SU-DHL-6 (cell line): ENCODE measurements around the gene HLA-A.

ENCODE experiments used
- H2AFZ ChIP-seq: fragments of 200-600 bp; sonication (generic); 2 replicates; pipeline ENCODE4 v1.6.1; 2014; ENCODE audit warnings: low read depth, mild to moderate bottlenecking, moderate library complexity, mixed read lengths, antibody characterized with exemption, low read length; ENCODE audit not compliant: severe bottlenecking
- H3F3A ChIP-seq: fragments of 200-600 bp; shearing (Covaris generic); 2 replicates; pipeline ENCODE4 v1.6.0; 2016; ENCODE audit warnings: antibody characterized with exemption, mild to moderate bottlenecking; ENCODE audit not compliant: insufficient read depth
- H3K27ac ChIP-seq: fragments of 200-600 bp; sonication (generic); 2 replicates; pipeline ENCODE4 v1.5.1; 2016; ENCODE audit warnings: low read depth, mild to moderate bottlenecking, low read length, moderate library complexity, mixed read lengths
- H3K27me3 ChIP-seq: fragments of 200-600 bp; sonication (generic), shearing (Covaris generic); 2 replicates; pipeline ENCODE4 v1.6.0; 2014; ENCODE audit warnings: mild to moderate bottlenecking, low read length
- H3K36me3 ChIP-seq: fragments of 200-600 bp; sonication (generic); 2 replicates; pipeline ENCODE4 v1.6.1; 2014; ENCODE audit warnings: mild to moderate bottlenecking, low read length, mixed read lengths
- H3K4me2 ChIP-seq: fragments of 300-600, 200-600 bp; shearing (Covaris generic), sonication (generic); 2 replicates; pipeline ENCODE4 v1.6.0; 2014; ENCODE audit warnings: low read length, low read depth, mild to moderate bottlenecking; ENCODE audit not compliant: poor library complexity, severe bottlenecking
- H3K4me3 ChIP-seq: fragments of 200-600 bp; sonication (generic); 2 replicates; pipeline ENCODE4 v1.5.1; 2014; ENCODE audit warnings: antibody characterized with exemption, low read length, mild to moderate bottlenecking, mixed read lengths; ENCODE audit not compliant: insufficient read depth, poor library complexity, severe bottlenecking
- H3K79me2 ChIP-seq: fragments of 200-600 bp; sonication (generic); 2 replicates; pipeline ENCODE4 v1.6.1; 2014; ENCODE audit warnings: mild to moderate bottlenecking, low read length, moderate library complexity; ENCODE audit not compliant: insufficient read depth
- H3K9ac ChIP-seq: fragments of 200-600 bp; sonication (generic); 2 replicates; pipeline ENCODE4 v1.7.0; 2014; ENCODE audit warnings: mild to moderate bottlenecking, low read length
- H3K9me2 ChIP-seq: fragments of 200-600 bp; sonication (generic); replicated peaks from 2 replicates; pipeline ENCODE4 v1.6.1; 2014; ENCODE audit warnings: low read length; ENCODE audit not compliant: insufficient read depth
- H3K9me3 ChIP-seq: fragments of 200-600 bp; sonication (generic); 2 replicates; pipeline ENCODE4 v1.6.1; 2014; ENCODE audit warnings: low read length, mixed read lengths; ENCODE audit not compliant: insufficient read depth
- H4K20me1 ChIP-seq: fragments of 200-600 bp; sonication (generic); 2 replicates; pipeline ENCODE4 v1.6.1; 2014; ENCODE audit warnings: low read depth, mild to moderate bottlenecking, antibody characterized with exemption, low read length, moderate library complexity, mixed read lengths
- CTCF ChIP-seq: fragments of 200-600 bp; sonication (generic); IDR thresholded peaks from one replicate; pipeline ENCODE4 v1.5.1; 2017; ENCODE audit warnings: antibody characterized with exemption, mild to moderate bottlenecking, low read length, moderate library complexity; ENCODE audit not compliant: insufficient read depth, poor library complexity, severe bottlenecking
- EZH2phosphoT487 ChIP-seq: fragments of 200-600 bp; sonication (generic), shearing (Covaris generic); conservative IDR thresholded peaks from 2 replicates; pipeline ENCODE4 v1.6.1; 2018; ENCODE audit warnings: mild to moderate bottlenecking, antibody characterized with exemption, low read length, moderate library complexity, mixed read lengths

Gene HLA-A

GRCh38 chr6:29951882-29952281 is 9.6 kb downstream of the HLA-A start:
- Histone ChIP-seq H3K79me2 (no peaks in the 10 kb centered on the region), H3K9ac (no peak overlapping the region), H4K20me1 (no peaks in the 10 kb centered on the region), H2AFZ (no peak overlapping the region), H3K27ac (no peak overlapping the region), H3K27me3 (no peaks in the 10 kb centered on the region), H3K4me2 (no peak overlapping the region), H3F3A (no peaks in the 10 kb centered on the region), H3K9me2 (no peaks in the 10 kb centered on the region), H3K9me3 (no peaks in the 10 kb centered on the region), H3K36me3 (no peaks in the 10 kb centered on the region), H3K4me3 (no peak overlapping the region)
- TF ChIP-seq CTCF (no peak), EZH2phosphoT487 (no peak)

GRCh38 chr6:29953001-29953441 is 10.7 kb downstream of the HLA-A start:
- Histone ChIP-seq H3K36me3 (no peaks in the 10 kb centered on the region), H3K27ac (no peak overlapping the region), H3K27me3 (no peaks in the 10 kb centered on the region), H2AFZ (no peak overlapping the region), H4K20me1 (no peaks in the 10 kb centered on the region), H3K4me3 (no peak overlapping the region), H3K4me2 (no peak overlapping the region), H3F3A (no peaks in the 10 kb centered on the region), H3K9me3 (no peaks in the 10 kb centered on the region), H3K79me2 (no peaks in the 10 kb centered on the region), H3K9ac (no peak overlapping the region), H3K9me2 (no peaks in the 10 kb centered on the region)
- TF ChIP-seq CTCF, result no peak
- TF ChIP-seq EZH2phosphoT487, result no peak

GRCh38 chr6:29953686-29954085 is 11.4 kb downstream of the HLA-A start:
- Histone ChIP-seq H3K9ac (no peak overlapping the region), H3K27me3 (no peaks in the 10 kb centered on the region), H3K4me3 (no peak overlapping the region), H3K36me3 (no peaks in the 10 kb centered on the region), H2AFZ (no peak overlapping the region), H3K79me2 (no peaks in the 10 kb centered on the region), H3K9me2 (no peaks in the 10 kb centered on the region), H3F3A (no peaks in the 10 kb centered on the region), H3K9me3 (no peaks in the 10 kb centered on the region), H4K20me1 (no peaks in the 10 kb centered on the region), H3K27ac (no peak overlapping the region), H3K4me2 (no peak overlapping the region)
- no peak for TF ChIP-seq CTCF
- no peak for TF ChIP-seq EZH2phosphoT487
